ENCODE data around the gene TMC6.

The TMC6 gene

DNA sequence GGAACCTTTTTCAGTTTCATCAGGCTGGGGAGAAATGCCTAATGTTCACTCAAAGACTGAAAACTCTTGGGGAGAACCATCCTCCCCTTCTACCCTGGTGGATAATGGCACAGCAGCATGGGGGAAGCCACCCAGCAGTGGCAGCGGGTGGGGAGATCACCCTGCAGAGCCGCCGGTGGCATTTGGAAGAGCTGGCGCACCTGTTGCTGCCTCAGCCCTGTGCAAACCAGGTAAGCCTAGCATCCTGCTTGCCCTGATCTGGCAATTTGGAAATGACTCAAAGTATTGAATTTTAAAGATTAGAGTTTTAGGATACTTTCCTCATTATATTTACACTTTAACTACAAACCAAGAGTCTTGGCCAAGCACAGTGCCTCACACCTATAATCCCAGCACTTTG, 63.8 kb downstream of the TMC6 start:
- no peak for DNase-seq

DNA sequence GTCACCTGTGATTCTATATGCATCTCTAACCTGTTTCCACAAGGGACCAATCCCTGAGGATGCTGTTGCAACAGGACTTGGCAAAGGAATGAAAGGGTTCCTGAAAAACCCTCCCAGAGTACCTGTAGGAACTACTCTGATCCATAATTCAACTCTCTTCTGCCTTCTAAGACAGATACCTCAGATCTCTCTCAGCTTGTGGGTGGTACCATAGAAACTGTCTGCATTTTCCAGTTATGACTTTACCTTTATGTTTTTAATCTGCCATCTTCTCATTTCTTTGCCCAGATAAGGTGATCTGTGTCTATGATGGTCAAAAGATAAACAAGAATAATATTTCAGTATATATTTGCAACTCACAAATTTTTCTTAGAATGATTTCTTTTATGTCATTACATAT, 65.1 kb downstream of the TMC6 start:
- no peak for DNase-seq

DNA sequence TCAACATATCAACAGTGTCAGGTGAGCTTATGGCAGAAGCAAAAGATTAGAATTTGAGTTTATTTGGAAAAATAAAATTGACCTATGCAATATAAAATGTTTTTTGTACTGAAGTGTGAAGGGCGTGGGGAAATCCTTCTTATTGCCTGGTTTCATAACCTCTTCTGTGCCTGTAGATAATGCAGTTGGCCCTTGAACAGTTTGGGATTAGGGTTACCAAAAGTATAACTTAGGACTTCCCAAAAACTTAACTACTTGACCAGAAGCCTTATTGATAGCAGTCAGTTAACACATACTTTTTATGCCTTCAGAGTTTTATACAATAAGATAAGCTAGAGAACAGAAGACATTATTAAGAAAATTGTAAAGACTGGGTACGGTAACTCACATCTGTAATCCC, 66.0 kb downstream of the TMC6 start:
- DNase-seq, result no peak
